NCI-H748 (cell line): ENCODE data around the gene CLNK.

Source experiments
- DNase-seq: peaks from one replicate; lab custom pipeline; 2025; ENCODE audit not compliant: unreplicated experiment; lab: John Stamatoyannopoulos, UW

Gene CLNK

DNA sequence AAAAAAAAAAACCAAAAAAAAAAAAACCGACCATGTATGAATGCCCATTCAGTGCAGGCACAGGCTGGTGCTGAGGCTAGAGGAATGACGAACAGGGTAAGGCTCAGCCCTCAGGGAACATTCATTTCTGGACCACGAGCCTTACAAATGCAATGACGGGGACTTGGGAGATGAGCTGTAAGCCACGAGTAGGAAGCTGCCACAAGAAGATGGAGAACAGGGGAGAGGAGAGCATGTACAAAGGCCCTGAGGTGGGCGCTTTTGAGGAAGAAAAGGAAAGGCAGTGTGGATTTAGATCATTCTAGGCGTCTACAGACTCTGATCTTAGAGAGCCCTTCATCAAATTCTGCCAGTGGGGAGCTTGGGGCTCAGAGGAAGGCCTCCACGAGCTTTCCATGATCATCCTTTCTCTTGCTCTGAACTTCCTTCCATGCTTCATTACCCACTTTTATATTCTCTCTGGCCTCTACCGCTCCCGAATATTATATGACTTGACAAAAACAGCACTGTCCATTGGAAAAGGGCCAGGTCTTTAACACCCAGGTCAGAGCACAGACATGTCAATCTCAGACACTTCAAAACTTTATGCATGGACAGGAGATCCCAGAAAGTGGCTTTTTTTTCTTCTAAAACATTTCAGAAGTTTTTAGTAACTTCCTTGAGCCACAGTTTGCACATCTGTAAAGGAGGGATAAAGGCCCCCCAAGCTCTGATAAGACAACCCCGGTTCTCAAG lies 224.1 kb downstream of the CLNK start:
- no peak for DNase-seq

- DNase-seq: no peak
Measured at GRCh38 chr4:10459305-10459704, 225.3 kb downstream of the CLNK start.

DNA sequence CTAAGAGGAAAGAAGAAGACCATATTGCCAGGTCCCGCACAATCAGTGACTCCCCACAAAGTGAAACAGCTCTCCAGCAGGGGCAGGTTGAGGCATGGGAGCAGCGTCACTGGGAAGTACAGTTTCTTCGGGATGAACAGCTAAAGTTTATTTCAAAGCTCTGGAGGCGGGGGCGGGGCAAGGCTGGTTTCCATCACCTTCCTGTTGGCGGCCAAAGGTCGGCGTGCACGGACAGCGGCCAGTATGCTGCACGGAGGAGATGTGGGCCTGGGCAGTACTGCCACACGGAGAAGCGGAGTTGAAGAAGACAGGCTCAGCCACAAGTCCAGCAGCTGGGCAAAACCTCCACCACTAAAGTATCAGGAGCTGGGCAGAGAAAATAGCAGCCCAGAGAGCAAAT lies 226.4 kb downstream of the CLNK start:
- DNase-seq: no peak

DNA sequence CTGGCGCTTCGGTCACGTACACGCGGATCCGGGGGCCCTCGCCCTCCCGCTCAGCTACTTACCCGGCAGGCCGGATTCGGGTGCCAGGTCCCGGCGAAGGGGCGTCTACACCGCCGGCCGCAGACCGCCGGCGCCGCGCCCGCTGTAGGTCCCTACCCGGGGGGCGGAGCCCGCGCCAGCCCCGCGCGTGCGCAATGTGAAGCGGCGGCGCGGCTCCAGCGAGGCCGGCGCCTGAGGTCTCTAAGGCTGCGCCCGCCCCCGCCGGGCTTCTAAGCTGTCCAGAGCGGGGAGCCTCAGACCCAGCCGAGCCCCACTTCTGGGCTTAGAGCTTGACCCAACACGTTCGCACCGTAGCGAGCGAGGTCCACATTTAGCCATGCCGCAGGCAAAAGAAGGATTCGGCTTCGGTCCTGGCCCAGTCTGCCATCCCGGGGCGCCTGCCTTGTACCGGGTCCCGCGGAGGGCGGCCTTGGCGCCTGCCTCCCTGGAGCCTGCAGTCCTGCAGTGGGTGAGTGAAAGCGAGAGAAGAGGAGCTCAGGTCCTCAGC lies 227.2 kb downstream of the CLNK start, which contains the start of gene ZNF518B:
TSS of gene ZNF518B (minus strand) at position 172 of the 547 bp plus-strand sequence. CDS start 11,098 bp downstream, outside the sequence.
- DNase-seq: peak; percentile 78

DNA sequence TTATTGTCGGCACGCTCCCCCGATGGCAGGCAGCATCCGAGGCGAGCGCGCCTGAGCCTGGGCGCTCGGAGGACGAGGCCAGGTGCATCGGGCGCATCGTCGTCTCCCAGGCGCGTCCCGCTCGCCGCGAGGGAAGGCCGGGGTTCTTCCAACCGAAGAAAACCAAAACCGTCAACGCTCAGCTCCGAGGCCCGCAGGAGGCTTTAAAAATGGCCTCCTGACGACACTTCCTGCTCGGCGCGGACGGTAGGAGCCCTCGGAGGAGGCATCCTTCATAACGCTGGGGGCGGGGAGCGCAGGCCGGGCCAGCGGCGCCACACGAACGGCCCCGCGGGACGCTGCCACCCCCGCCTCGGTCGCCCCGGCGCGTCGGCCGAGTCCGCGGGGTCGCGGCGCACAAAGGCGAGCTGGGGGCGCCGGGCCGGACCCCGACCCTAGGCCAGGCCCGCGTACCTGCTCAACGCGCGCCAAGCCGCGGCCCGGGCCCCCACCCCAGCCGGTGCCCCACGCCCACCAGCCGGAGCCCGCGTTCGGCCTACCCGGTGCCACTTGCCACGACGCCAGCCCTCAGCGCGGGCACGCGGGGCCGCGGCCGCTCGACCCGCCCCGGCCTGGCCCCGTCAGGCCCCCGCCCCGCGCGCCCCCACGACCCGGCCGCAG lies 227.8 kb downstream of the CLNK start:
- peak; percentile 67 for DNase-seq

DNA sequence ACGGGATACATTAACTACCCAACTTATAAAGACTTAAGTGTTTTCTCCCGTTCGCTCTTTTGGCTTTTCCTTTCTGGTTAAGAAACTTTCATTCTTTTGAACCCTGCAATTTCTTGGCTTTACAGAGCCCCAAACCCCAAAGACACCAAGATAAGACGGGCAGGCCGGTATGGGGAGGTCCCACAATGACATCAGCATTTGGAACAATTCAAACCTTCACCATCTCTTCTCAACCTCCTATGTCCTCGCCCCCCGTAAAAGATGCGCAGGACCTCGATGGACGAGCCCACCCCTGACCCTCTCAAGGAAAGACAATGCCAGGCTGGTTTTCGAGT lies 228.3 kb downstream of the CLNK start:
- DNase-seq: no peak

- peak; percentile 31 for DNase-seq
Measured at GRCh38 chr4:10455133-10455532, 229.4 kb downstream of the CLNK start.

DNA sequence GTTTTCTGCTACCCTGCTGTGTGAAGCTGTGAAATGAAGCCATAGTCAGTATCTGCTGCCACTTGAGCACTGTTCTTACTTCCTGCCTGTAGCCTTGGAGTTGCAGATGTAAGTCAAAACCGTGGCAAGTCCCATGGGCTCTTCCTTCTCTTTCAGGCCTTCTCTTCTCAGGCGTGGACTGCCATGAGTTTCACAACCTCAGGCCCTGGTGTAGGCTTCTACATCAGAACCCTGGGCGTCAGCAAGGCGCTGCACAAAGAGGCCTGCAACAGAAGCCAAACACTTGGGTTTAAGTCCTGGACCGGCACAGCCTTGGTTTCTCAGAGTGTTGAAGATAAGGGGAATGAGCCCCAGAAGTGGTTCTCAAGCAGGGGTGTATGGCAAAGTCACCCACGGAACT lies 229.8 kb downstream of the CLNK start:
- no peak for DNase-seq

DNA sequence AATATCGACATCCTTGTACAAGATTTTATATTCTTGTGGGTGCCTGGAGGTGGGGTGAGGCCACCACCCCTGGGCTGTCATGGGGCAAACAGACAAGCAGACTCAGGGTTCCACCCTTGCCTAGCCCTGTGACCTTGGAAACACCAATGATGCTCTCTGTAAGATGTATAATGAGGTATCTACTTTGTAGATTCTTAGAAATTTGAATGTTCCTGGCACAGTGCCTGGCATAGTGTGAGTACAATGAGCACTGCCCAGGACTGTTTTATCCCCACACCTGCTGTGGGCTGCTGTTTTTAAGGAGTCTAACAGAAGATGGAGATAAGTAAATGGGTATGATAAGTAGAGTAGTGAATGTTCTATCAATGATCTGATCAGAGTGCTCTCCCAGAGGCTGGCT lies 230.4 kb downstream of the CLNK start:
- DNase-seq: no peak

- no peak for DNase-seq
Measured at GRCh38 chr4:10448991-10449390, 235.6 kb downstream of the CLNK start.

DNA sequence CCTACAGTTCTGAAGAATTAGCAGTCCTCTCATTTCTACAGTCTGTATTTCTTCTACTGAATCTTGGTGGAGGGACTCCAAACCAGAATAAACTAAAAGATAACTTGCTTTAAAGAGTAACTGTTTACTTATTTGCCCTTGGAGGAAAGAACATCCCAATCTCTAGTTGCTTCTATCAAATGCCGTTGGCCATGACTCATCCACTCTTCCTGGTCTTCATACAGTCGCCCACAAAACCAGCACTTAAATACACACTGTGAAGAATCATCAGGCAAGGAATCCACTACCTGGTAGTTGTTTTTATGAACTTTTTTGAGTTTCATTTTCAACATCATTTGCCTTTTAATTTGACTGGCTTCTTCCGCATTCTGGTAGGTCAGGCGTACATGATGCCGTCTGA lies 241.6 kb downstream of the CLNK start:
- no peak for DNase-seq

- DNase-seq: peak; percentile 14
Measured at GRCh38 chr4:10441512-10441911, 243.1 kb downstream of the CLNK start.

- DNase-seq: no peak
Measured at GRCh38 chr4:10438924-10439323, 245.6 kb downstream of the CLNK start.

DNA sequence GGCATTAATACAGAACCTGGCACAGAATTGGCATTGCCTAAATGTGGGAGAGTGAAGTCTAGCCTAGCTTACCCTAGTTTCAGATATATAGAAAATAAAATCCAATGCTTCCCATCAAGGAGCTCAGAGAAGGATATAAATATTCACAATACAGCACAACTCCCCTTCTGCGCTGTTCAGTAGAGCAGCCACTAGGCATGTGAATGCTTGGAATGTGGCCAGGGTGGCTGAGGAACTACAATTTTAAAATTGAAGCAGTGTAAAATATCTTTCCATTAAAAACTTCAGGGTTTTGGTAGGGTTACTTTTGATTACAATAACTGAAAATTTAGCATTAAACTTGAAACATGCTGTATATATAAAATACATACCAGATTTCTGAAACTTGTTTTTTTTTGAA lies 246.8 kb downstream of the CLNK start:
- no peak for DNase-seq
